CD4-positive, alpha-beta T cell (primary cell): ENCODE results near the gene RNU4-1. TPM values are rescaled to one million over a fixed set of nuclear protein-coding genes. Genes with fewer than 3 reads are reported as not detected.

ENCODE experiments used
- total RNA-seq, 174 experiments: library from RNA in 2 of 174; stranded (reverse) in 2 of 174; gene quantifications; one replicate each; pipeline ENCODE4 v1.2.3 and lab custom pipeline; 2021 to 2026

Gene RNU4-1
- total RNA-seq, 2 experiments from 2014 or later: 913 to 1,035 TPM

Other genes starting within 250 kb of the RNU4-1 start
- gene RAB35, start 176.5 kb downstream of the RNU4-1 start, total RNA-seq: 10 to 100 TPM; 49.7 to 53.8 TPM
- gene GCN1, start 98.5 kb downstream of the RNU4-1 start, total RNA-seq: 100 to 1,000 TPM; 121 to 128 TPM
- gene RPLP0, start 92.1 kb downstream of the RNU4-1 start, total RNA-seq: 1,000 to 10,000 TPM; 1,997 to 2,075 TPM
- 100 to 1,000 TPM; 229 to 230 TPM for gene PXN, start 27.5 kb downstream of the RNU4-1 start, total RNA-seq
- gene RNU4-2, start 1.3 kb downstream of the RNU4-1 start, total RNA-seq: 1,000 to 10,000 TPM; 8,097 to 9,671 TPM
- gene SIRT4, start 9.1 kb upstream of the RNU4-1 start, total RNA-seq: under 1 TPM in 1 of 2 experiments, not detected in 1; 0.59 TPM
- gene PLA2G1B, start 34.5 kb upstream of the RNU4-1 start, total RNA-seq: not detected
- gene MSI1, start 75.9 kb upstream of the RNU4-1 start, total RNA-seq: not detected
- 100 to 1,000 TPM; 112 to 116 TPM for gene COX6A1, start 144.9 kb upstream of the RNU4-1 start, total RNA-seq
- 10 to 100 TPM; 33.0 to 34.3 TPM for gene TRIAP1, start 153.1 kb upstream of the RNU4-1 start, total RNA-seq
- 10 to 100 TPM; 18.6 to 19.4 TPM for gene GATC, start 153.2 kb upstream of the RNU4-1 start, total RNA-seq
- 100 to 1,000 TPM; 124 TPM for gene SRSF9, start 176.5 kb upstream of the RNU4-1 start, total RNA-seq
- 10 to 100 TPM; 23.6 to 24.5 TPM for gene DYNLL1, start 202.9 kb upstream of the RNU4-1 start, total RNA-seq
- gene COQ5, start 235.9 kb upstream of the RNU4-1 start, total RNA-seq: 1 to 10 TPM; 6.9 to 7.1 TPM
- gene RNF10, start 241.1 kb upstream of the RNU4-1 start, total RNA-seq: 100 to 1,000 TPM; 441 to 446 TPM